Ureter (tissue), 1 donor: Measurements from ENCODE around the gene CNKSR3. TPM values are rescaled to one million over a fixed set of nuclear protein-coding genes. Genes with fewer than 3 reads are reported as not detected.
A peak's percentile ranks its signal among the peaks of the same experiment; 100 is the strongest.
"Not testable (repeated sequence)": the region's sequence is repeated elsewhere in the genome, so short reads cannot be mapped to it uniquely, and the experiment has no call there.

Source experiments
- DNase-seq: peaks from one replicate; pipeline ENCODE4 v3.0.0-alpha.2; 2020; ENCODE audit warnings: low spot score
- total RNA-seq: library from RNA; stranded (reverse); gene quantifications from one replicate; pipeline ENCODE4 v1.2.4, GENCODE V29; 2023
- donor health status: DM: yes; HTN: yes; CAD: no.

Gene CNKSR3
- total RNA-seq, 1 donor from 2014 or later: 22.1 TPM

- DNase-seq: no peak
These were observed 17.9 kb upstream of the CNKSR3 start for GRCh38 chr6:154528310-154528915.

GRCh38 chr6:154526996-154527395, 16.5 kb upstream of the CNKSR3 start:
- DNase-seq: no peak

DNA sequence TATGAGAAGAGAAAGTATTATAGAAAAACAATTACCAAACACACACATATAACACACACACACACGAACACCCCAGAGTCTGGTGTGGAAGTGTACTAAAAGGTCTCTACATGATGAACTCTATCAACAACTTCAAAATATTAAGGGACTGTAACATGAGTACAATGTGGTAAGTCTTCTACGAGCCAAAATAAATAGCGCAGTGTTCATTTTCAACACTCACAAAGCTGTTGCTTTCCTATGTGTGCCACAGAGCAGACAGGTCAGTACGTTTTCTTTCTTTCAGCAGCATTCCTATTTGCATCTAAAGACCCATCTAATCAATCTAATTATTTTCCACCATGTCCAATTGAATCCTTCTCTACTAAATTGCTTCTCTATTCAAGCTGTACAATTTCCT, 12.1 kb upstream of the CNKSR3 start:
- no peak for DNase-seq

GRCh38 chr6:154521412-154521811, 10.9 kb upstream of the CNKSR3 start:
- no peak for DNase-seq

DNA sequence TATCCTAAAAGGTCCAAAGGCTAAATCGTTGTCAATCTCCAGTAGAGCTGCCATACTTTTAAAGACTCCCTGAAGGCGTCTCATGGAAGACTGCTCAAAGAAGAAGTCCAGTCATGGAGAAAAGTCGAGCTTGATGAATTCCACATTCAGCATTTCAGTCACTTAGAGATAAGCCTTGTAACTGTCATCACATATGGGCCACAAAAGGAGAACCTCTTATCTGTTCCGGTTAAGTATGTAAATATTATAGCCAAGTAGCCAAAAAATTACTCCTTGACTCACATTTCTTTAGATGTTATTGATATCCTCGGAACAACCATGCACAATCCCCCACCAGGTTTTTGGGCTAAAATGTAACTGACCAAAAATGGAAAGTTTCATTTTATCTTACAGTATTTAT, 9.8 kb upstream of the CNKSR3 start:
- DNase-seq: no peak

DNA sequence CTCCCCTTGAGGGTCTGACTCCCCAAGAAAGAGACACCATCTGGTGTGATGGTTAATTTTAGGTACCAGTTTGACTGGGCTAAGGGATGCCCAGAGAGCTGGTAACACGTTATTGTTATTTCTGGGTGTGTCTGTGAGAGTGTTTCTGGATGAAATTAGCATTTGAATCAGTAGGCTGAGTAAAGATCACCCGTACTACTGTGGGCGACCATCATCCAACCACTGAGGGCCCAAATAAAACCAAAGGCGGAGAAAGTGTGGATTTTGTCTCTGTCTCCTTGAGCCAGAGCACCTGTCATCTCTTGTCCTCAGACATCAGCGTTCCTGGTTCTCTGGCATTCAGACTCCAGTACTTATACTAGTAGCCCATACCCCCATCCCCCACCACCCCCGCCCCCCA, 7.9 kb upstream of the CNKSR3 start:
- DNase-seq: no peak

GRCh38 chr6:154516276-154516675, 5.8 kb upstream of the CNKSR3 start:
- no peak for DNase-seq

GRCh38 chr6:154515826-154516225, 5.3 kb upstream of the CNKSR3 start:
- DNase-seq: no peak

DNA sequence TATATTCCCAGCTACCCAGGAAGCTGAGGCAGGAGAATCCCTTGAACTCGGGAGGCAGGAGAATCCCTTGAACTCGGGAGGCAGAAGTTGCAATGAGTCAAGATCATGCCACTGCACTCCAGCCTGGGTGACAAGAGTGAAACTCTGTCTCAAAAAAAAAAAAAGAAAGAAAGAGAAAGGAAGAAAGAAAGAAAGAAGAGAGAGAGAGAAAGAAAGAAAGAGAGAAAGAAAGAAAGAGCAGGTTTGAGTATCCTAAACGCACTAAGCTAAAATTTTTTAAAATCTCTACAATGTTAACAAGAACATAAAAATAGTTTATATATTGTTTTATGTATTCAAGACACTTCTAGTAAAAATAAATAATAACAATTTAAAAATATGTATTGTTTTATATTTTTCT, 4.6 kb upstream of the CNKSR3 start:
- not testable (repeated sequence) for DNase-seq

DNA sequence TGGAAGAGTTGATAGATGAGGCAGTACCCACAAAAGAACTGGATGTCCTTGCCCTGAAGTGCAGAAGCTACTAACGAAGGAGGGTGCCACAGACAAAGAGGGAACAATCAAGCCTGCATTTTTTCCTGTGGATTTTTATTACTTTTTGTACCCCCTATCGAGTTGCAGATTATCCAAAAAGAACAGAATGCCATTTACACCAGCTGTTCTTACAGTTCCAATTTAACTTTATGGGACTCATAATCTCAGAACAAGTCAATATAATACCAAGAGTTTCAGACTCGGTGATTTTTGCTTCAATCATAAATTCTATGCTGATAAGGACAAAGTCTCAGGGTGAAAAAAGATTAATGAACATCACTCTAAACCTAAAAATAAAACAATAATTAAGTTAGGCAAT, 4.0 kb upstream of the CNKSR3 start:
- no peak for DNase-seq

DNA sequence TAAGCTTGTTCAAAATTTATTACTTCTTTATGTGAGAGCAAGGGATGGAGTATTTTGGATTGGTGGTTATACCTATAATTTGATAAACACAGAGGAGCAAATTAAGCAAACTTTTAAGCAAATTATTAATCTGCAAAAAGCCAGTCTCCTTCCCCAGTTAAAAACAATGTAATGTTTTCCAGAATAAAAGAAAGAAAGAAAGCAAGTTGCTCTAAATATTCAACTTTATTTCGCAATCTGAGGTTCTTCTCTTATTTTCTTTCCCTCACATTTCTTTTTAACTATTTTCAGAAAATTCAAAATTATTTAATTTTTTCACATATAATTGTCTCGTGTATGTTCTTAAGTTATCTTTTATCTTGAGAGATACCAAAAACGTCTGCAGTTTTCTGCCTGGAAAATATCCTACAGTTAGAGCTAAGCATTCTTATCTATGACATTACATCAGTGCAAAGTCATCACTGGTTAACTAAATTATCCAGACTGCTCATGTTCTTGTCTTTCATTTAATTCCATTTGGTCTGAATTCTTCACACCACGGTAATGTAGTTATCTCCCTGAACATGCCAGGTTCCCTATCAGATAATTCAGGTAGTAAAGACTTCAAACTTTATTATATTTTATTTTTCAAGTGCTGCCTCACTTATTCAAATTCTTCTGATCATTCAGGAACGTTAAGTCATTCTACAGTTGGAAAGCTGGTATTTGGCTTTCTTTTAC, 3.3 kb upstream of the CNKSR3 start:
- DNase-seq: no peak

DNA sequence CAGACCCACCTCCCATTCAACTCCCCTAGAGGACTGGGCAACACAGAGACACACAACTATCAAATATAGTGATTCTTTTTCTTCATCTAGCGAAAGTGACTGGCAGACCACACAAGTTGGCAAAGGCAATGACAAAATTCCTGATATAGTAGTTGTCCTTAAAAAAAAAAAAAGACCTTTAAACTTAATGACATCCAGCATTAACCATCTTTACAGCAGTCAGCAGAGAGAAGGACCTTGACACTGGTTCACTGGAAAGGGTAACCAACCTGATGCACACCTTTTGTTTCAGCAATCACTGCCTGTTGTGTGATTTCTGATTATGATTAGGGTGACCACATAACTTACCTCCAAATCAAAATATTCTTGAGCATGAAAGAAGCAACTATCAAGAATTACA, 1.7 kb upstream of the CNKSR3 start:
- no peak for DNase-seq

DNA sequence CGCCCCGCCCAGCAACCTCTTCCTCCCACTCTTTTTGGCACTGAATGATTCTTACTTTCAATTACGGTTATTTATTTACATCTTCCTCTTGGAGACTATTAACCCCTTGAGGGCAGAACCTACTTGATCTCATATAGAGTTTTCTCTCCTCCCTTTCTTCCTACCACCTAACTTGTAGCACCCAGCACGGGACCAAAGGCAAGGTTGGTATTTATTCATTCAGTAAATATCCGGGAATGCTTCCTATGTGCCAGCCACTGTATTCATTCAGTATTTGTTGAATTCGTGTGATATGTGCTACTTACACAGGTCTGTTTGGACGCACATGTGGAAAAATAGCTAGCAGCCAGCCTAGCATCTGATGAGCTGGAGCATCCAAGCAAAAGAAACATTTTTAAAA, 1.3 kb upstream of the CNKSR3 start:
- DNase-seq: no peak

GRCh38 chr6:154509421-154510143, 903 bp downstream of the CNKSR3 start:
- peak; percentile 50 for DNase-seq

DNA sequence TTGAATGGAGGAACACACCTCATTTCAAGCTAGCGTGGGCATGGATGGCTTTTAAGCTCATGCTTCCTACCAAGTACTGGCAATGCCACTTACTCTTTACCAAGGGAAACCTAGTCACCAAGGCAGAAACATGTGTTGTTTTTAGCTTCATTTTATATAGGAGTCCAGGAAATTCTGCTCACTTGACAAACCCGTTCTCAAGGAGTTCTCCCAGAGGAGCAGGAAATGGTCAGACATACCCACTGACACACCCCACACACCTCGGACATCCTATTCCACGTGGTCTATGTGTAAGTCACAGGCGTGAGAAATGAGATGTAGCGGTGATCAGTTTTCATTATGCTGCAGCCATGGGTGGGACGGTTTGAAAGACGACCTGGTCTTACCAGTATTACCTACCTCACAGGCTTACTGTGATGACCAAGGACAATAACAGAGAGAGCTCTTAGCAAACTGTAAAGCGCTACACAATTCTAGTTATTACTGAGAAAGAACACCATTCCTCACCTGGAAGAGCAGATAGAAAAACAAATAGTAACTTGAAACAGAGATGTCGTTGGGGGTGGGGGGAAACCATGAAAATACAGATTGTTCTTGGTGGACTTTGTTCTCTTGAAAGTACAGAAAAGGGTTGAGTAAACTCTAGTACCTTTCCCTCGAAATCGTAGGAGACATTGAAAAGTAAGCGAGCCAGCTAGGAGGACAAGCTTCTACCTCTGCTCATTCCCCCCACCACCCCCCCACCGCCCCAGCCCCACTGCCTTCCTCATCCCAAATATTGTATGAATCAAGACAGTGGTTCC, 1.7 kb downstream of the CNKSR3 start:
- no peak for DNase-seq

DNA sequence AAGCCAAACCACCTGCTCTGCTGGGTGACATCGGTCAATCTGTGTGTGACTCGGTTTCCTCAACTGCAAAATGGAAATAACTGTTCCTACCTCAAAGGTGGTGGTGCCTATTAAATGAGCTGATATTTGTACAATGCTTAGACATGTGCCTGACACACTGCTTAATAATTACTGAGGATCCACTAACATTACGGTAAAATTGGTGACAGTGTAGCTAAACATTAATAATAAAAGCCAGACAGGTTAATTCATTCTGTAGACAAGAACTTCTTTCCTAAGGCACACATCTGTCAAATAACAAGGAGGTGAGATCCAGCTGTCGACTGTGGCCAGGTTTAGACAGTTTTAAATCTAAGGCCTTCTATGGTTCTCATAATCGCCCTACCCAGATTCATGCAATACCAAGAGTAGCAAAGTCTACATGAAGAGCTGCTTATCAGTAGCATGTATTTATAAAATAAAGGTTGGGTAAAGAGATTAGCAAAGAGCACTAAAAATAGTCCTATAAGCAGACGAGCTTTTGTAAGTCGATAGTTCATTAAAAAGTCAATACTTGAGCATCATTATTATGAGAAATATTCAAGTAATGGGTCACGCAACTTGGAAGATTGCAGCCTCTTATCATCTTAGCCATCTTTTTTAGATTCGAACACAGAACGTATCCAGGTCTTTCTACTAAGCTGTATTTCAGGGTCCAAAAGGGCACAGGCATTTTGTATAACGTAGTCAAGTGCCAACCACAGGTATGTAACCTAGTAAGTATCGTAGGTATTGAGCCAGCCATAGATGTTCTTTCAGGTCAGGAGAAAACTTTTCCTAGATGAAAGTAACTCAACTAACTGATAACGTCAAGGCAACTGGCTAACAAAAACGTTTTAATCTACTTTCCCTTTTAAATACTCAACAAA, 3.2 kb downstream of the CNKSR3 start:
- DNase-seq: no peak

DNA sequence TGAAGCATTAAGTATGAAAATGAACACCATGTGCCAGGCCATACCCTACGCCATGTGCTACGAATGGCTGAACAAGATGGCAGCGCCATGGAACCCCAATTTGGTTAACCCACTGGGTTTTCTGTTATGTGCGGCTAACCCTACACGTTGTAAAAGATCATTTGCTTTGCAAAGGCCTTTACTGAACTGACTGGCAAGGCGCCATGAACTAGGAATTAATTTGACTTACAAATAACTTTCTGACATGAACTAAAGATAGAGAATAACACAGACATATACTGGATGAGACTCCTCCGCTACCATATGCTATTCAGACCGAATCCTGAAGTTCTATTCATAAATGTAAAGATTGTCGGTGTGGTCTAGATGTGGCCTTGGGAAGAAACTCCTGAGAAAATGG, 3.9 kb downstream of the CNKSR3 start:
- DNase-seq: no peak

DNA sequence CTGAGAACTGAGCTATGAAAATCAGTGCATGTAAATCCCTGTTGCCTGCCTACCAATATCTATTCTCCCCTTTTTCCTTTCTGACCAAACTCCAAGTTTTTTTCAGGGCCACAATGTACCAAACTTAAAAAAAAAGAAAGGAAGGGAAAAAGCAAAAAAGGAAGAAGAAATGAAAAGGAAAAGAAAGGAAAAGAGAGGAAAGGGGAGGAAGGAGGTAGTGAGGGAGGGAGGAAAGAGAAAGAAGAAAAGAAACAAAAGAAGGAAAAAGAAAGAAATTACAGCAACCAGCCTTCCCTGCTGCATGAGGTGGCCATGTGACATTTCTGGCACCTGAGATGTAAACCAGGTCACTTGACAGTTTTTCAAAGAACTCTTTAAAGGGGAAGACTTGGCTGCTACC, 4.4 kb downstream of the CNKSR3 start:
- no peak for DNase-seq

- no peak for DNase-seq
These were observed 5.5 kb downstream of the CNKSR3 start for GRCh38 chr6:154504865-154505449.

- DNase-seq: no peak
These were observed 6.4 kb downstream of the CNKSR3 start for GRCh38 chr6:154504102-154504501.

GRCh38 chr6:154503658-154504057, 6.8 kb downstream of the CNKSR3 start:
- DNase-seq: no peak
